Activated T-helper 2 cell treated with anti-CD3 and anti-CD28 coated beads, Interferon-gamma antibody, Interleukin-2, Interleukin-4, amounts not matched to agents 10 μg/mL and 5 μg/mL and 100 μg/mL, durations not matched to agents 14 hours and 24 hours and 36 hours (primary cell): Measurements from ENCODE around the gene GMPR. TPM values are rescaled to one million over a fixed set of nuclear protein-coding genes. Genes with fewer than 3 reads are reported as not detected.

Experiments used
- DNase-seq: peaks from one replicate; pipeline ENCODE4 v3.0.0; 2021; ENCODE audit warnings: low spot score
- H3K27ac Mint-ChIP-seq: one replicate; pipeline ENCODE4 v1.8.0; 2021; ENCODE audit warnings: mixed read lengths
- H3K27me3 Mint-ChIP-seq: one replicate; pipeline ENCODE4 v1.8.0; 2021; ENCODE audit warnings: low read depth, mixed read lengths
- H3K36me3 Mint-ChIP-seq: one replicate; pipeline ENCODE4 v1.8.0; 2021; ENCODE audit warnings: low read depth, mixed read lengths
- H3K4me1 Mint-ChIP-seq: one replicate; pipeline ENCODE4 v1.8.0; 2021; ENCODE audit warnings: low read depth, mixed read lengths
- H3K4me3 Mint-ChIP-seq: one replicate; pipeline ENCODE4 v1.8.0; 2021; ENCODE audit warnings: low read depth, mild to moderate bottlenecking, moderate library complexity, mixed read lengths
- H3K9me3 Mint-ChIP-seq: one replicate; pipeline ENCODE4 v1.8.0; 2021; ENCODE audit warnings: mixed read lengths
- intact Hi-C: fragments of 100-400 bp; cut with micrococcal nuclease; formaldehyde crosslinking; loops from one replicate; pipeline ENCODE4 v1.15.1; 2023
- total RNA-seq: library from RNA; stranded (reverse); gene quantifications from 2 replicates; pipeline ENCODE4 v1.2.3, GENCODE V29; 2022

GMPR gene
- total RNA-seq = 1.0 and 1.1 TPM in 2 replicates

DNA sequence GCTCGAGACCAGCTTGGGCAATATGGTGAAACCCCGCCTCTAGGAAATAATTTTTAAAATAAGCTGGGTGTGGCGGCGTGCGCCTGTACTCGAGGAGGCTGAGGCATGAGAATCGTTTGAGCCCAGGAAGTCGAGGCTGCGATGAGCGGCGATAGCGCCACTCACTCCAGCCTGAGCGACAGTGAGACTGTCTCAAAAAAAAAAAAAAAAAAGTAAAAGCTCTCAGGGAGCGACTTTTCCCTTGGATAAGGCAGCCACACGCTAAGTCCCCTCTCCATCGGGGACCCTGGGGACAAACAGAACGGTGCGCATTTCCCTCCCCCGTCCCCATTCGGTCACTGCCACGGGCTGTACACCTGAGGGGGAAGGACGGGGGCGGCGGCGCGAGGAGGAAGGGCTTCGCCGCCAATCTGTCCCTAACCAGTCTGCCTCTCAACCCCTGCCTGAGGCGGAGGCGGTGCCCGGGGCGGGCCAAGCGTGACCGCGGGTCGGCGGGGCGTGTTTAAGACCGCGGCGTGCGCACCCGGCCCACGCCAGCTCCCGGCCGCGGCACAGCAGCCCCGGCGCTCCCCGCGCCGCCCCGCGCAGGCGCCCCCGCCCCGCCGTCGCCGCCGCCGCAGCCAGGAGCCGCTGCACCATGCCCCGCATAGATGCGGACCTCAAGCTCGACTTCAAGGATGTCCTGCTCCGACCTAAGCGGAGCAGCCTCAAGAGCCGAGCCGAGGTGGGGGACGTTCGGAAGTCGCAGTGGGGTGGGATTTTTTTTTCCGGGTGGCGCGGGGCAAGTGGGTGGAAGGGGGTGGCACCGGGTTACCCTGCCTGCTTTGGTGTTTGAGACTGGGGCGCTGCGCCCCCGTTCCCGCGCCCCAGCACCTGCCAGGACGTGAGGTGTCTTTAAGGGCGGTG lies at the start of gene GMPR:
TSS of gene GMPR (plus strand) at position 531 of the 906 bp plus-strand sequence. CDS start at position 638, 107 bp downstream.
- Mint-ChIP-seq H3K36me3 (no peaks in the 10 kb centered on the region), H3K27me3 (peaks cover 51% of the 10 kb centered on the region), H3K4me1 (peaks cover 24% of the 10 kb centered on the region), H3K27ac (no peak within 1 kb of the TSS), H3K9me3 (no peaks in the 10 kb centered on the region), H3K4me3 (peak within 1 kb of the TSS; percentile 78)
- intact Hi-C loops = loop anchor here (5.0 to 10.0 kb wide), 2 partner anchors 84 to 536 kb away; no protein-coding TSS in a partner anchor
- peak; percentile 78 for DNase-seq

DNA sequence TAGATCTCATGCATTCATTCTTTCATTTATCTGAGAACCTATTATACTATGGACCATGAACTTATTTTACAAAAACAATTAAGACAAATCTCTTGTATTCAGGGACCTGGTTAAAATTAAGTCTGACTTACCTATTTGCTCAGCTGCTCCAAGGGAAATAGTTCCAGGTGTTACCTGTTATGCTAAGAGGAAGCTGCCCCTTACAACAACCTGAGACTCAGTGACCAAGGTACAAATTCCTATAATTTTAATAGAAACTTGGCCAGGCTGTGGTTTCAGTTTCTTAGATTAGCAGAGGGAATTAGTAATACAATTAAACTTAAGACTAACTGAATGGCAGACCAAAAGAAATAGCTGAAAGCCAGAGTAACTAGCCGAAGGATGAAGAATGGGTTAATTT lies 48.2 kb upstream of the GMPR start:
- Mint-ChIP-seq H3K4me1 (no peaks in the 10 kb centered on the region), H3K4me3 (no peak overlapping the region), H3K27ac (no peak overlapping the region), H3K9me3 (no peaks in the 10 kb centered on the region), H3K27me3 (peaks cover 48% of the 10 kb centered on the region), H3K36me3 (no peaks in the 10 kb centered on the region)
- DNase-seq = no peak
- intact Hi-C loops = no loop called here

DNA sequence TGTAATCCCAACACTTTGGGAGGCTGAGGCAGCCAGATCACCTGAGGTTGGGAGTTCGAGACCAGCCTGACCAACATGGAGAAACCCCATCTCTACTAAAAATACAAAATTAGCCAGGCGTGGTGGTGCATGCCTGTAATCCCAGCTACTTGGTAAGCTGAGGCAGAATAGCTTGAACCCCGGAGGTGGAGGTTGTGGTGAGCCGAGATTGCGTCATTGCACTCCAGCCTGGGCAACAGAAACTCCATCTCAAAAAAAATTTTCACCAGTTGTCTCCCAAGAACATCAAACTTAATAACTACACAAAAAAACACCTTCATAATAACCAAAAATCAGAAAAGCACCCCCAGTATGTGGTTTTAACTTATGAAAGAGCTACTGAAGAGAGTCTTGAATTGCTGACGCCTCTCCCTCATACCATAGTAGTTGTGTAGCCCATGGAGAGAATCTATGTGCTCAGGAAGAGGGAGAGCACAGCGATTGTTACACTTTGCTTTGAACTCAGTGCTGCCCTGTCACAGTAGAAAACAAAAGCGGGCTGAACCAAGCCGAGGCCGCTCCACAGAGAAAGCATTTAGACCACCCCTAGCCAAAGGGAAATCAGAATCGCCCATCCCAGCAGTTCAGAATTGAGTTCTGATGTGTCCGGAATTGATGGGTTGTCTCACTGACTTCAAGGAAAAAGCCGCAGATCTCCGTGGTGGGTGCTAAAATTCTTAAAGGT lies 42.0 kb upstream of the GMPR start:
- Mint-ChIP-seq H3K36me3 (no peaks in the 10 kb centered on the region), H3K27me3 (peaks cover 48% of the 10 kb centered on the region), H3K4me1 (no peaks in the 10 kb centered on the region), H3K4me3 (no peak overlapping the region), H3K9me3 (no peaks in the 10 kb centered on the region), H3K27ac (no peak overlapping the region)
- intact Hi-C loops = no loop called here
- no peak for DNase-seq

DNA sequence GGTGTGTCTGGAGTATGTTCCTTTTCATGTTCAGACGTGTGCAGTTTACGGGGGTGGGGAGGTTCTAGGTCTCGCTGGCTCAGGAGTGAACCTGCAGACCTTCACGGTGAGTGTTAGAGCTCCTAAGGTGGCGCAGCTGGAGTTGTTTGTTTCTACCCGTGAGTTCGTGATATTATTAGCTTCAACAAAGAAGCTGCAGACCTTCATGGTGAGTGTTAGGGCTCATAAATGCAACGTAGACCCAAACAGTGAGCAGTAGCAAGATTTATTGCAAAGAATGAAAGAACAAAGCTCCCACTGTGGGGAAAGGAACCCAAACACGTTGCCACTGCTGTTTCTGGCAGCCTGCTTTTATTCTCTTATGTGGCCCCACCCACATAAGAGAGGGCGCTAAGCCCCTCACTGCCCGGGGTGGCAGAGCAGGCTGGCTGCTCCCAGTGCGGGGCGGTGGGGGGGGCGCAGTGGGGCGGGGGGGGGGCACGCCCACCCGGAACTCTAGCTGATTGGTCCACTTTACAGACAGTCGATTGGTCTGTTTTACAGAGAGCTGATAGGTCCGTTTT lies 41.3 kb upstream of the GMPR start:
- intact Hi-C loops = no loop called here
- no peak overlapping the region for H3K4me3 Mint-ChIP-seq
- no peaks in the 10 kb centered on the region for H3K36me3 Mint-ChIP-seq

DNA sequence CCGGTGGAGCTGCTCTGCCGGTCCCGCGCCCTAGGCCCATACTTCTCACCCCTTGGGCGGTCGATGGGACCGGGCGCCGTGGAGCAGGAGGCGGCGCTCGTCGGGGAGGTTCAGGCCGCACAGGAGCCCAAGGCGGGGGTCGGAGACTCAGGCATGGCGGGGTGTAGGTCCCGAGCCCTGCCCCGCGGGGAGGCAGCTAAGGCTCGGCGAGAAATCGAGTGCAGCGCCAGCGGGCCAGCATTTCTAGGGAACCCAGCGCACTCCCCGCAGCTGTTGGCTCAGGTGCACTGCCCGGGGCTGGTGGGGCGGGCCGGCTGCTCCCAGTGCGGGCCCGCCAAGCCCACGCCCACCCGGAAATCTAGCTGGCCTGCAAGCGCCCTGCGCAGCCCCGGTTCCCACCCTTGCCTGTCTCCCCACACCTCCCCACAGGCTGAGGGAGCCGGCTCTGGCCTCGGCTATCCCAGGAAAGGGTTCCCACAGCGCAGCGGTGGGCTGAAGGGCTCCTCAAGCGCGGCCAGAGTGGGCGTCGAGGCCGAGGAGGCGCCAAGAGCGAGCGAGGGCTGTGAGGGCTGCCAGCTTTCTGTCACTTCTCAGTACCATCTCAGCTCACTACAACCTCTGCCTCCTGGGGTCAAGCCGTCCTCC lies 40.2 kb upstream of the GMPR start:
- Mint-ChIP-seq H3K27me3 (peaks cover 49% of the 10 kb centered on the region), H3K9me3 (no peaks in the 10 kb centered on the region), H3K4me3 (no peak overlapping the region), H3K27ac (no peak overlapping the region), H3K4me1 (no peaks in the 10 kb centered on the region), H3K36me3 (no peaks in the 10 kb centered on the region)
- no peak for DNase-seq
- intact Hi-C loops = no loop called here

More for the DNA sequence above, 41.3 kb upstream of the GMPR start:
- no peaks in the 10 kb centered on the region for H3K9me3 Mint-ChIP-seq
- H3K4me1 Mint-ChIP-seq = no peaks in the 10 kb centered on the region
- peaks cover 48% of the 10 kb centered on the region for H3K27me3 Mint-ChIP-seq
- DNase-seq = no peak
- no peak overlapping the region for H3K27ac Mint-ChIP-seq

DNA sequence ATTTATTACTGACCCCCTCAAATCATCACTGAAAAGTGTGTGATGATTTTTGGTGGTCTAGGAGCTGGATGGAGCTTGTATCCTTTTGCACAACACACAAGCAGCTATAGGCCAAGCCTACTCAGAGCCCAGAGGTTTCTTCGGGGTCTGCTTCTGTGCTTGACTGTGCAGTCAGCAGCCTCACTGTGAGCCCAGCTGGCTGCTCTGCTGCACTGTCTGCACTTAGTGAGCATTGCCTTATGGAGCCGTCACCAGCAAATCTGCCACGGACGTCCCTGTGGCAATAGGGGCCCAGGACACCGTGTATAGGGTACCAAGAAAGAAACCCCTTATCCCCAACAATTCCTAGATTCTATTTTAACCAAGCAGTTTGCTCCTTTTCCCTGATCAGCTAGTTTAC lies 38.6 kb upstream of the GMPR start:
- intact Hi-C loops = loop anchor here (10.0 kb wide), 2 partner anchors 675 to 705 kb away; no protein-coding TSS in a partner anchor
- no peak for DNase-seq
- H3K27ac Mint-ChIP-seq = no peak overlapping the region
- no peaks in the 10 kb centered on the region for H3K9me3 Mint-ChIP-seq
- H3K4me3 Mint-ChIP-seq = no peak overlapping the region
- peaks cover 35% of the 10 kb centered on the region for H3K27me3 Mint-ChIP-seq
- H3K36me3 Mint-ChIP-seq = no peaks in the 10 kb centered on the region
- no peaks in the 10 kb centered on the region for H3K4me1 Mint-ChIP-seq

DNA sequence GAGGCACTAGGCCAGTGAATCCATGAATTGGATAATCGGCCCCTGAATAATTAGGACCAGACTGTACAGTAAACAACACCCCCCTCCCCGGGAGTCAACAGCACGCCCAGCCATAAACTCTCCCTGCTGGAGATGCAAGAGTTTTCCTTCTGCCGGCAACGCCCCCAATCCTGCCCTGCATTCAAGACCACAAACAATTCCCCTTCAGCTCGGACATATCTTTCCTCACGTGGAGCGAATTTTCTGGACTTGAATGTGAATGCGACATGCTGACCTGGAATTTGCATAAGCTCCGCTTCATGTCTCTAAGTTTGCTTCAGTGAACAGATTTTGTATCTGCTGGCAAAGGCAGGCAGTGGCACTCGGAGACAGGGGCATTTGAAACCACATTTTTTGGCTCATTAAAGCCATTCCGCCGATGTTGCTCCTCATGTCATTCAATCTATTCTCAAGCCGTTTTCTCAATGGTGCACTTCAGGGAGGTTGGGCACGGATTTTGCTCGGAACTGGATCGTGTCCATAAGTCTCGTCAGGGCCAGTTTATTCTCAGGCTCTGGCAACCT lies 38.0 kb upstream of the GMPR start:
- H3K27ac Mint-ChIP-seq = no peak overlapping the region
- intact Hi-C loops = loop anchor here (10.0 kb wide), 2 partner anchors 676 to 706 kb away; no protein-coding TSS in a partner anchor
- peaks cover 29% of the 10 kb centered on the region for H3K27me3 Mint-ChIP-seq
- no peak overlapping the region for H3K4me3 Mint-ChIP-seq
- peaks cover under 1% of the 10 kb centered on the region for H3K4me1 Mint-ChIP-seq
- no peaks in the 10 kb centered on the region for H3K9me3 Mint-ChIP-seq
- DNase-seq = no peak
- H3K36me3 Mint-ChIP-seq = no peaks in the 10 kb centered on the region

DNA sequence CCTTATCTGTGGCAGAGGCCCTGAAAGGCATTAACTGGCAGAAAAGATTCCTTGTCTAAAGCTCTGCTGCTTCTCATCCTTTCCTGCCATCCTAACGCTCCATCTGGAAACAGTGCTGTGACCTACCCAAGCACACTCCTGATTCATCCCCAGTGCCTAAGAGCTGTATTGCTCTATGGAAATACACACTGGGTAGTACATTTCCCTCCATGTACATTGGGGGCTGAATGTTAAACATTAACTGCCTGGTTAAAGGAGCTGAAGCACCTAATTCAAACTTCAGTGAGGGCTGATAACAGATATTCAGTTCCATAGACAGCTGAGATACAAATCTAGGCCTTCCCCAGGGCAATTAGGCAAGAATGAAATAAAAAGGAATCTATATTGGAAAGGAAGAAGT lies 36.7 kb upstream of the GMPR start:
- intact Hi-C loops = loop anchor here (10.0 kb wide), 2 partner anchors 677 to 707 kb away; no protein-coding TSS in a partner anchor
- no peak for DNase-seq
- Mint-ChIP-seq H3K27ac (no peak overlapping the region), H3K36me3 (no peaks in the 10 kb centered on the region), H3K4me3 (no peak overlapping the region), H3K4me1 (peaks cover 9% of the 10 kb centered on the region), H3K27me3 (peaks cover 24% of the 10 kb centered on the region), H3K9me3 (no peaks in the 10 kb centered on the region)

DNA sequence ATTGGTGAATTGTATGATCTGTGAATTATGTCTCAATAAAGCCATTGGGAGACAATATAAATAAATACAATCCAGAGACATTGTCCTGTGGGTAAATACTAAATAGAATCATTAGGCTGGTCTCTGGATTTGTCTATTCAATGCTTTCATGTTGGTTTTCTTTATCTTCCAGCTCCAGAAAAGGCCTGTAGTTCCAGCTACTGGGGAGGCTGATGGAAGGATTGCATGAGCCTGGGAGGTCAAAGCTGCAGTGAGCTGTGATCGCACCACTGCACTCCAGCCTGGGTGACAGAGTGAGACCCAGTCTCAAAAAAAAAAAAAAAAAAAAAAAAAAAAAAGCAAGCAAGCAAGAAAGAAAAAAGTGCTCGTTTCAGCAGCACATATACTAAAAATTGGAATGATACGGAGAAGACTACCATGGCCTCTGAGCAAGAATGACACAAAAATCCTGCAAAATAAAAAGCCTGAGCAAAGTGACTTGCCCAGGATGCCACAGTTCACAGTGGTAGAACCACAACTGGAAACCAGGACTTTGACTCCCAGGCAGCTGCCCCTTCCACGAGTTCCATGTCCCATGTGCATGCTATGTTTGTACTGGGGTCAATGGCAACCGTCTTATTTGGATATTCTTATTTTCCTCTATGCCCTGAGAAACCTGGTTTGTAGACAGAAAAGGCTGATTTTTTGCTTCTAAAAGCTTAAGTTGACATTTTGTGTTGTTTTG lies 33.6 kb upstream of the GMPR start:
- Mint-ChIP-seq H3K27me3 (peaks cover 30% of the 10 kb centered on the region), H3K27ac (no peak overlapping the region), H3K4me1 (peaks cover 10% of the 10 kb centered on the region), H3K36me3 (no peaks in the 10 kb centered on the region), H3K9me3 (no peaks in the 10 kb centered on the region), H3K4me3 (no peak overlapping the region)
- intact Hi-C loops = loop anchor here (10.0 kb wide), 2 partner anchors 680 to 710 kb away; no protein-coding TSS in a partner anchor
- DNase-seq = no peak

DNA sequence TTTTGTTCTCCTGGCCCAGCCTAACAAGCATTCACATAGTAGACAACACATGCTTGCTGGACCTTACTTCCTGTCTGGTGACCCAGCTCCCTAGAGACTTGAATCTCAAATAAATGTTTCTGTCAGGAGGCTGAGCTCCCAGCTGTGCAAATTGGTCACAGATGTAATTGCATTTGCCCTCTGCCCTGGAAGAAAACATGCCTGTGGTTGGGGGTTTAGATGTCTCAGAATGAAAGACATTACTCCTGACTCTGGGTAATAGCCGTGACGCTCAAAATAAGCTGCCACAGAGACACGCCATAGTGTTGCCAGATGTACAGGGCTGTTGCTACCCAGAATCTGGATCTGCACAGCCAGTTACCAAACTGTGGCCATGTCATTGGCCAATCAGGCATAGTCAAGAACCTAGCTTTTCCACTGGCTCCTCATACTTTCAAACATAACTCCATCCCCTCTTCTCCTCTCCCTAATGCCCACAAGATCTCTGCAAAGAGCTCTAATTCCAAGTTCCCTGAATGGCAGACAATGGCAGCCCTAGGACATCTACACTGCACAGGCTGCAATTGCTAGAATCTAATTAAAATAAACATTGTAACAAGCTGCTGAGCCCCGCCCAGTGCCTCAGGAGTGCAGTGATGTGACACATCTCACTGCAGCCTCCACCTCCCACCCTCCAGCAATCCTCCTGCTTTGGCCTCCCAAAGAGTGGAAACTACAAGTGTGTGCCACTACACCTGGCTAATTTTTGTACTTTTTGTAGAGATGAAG lies 32.8 kb upstream of the GMPR start:
- H3K4me3 Mint-ChIP-seq = no peak overlapping the region
- peaks cover 27% of the 10 kb centered on the region for H3K27me3 Mint-ChIP-seq
- H3K4me1 Mint-ChIP-seq = peaks cover 10% of the 10 kb centered on the region
- intact Hi-C loops = loop anchor here (1.0 to 10.0 kb wide), 3 partner anchors 514 to 711 kb away; no protein-coding TSS in a partner anchor
- H3K36me3 Mint-ChIP-seq = no peaks in the 10 kb centered on the region
- no peak overlapping the region for H3K27ac Mint-ChIP-seq
- DNase-seq = no peak
- no peaks in the 10 kb centered on the region for H3K9me3 Mint-ChIP-seq

DNA sequence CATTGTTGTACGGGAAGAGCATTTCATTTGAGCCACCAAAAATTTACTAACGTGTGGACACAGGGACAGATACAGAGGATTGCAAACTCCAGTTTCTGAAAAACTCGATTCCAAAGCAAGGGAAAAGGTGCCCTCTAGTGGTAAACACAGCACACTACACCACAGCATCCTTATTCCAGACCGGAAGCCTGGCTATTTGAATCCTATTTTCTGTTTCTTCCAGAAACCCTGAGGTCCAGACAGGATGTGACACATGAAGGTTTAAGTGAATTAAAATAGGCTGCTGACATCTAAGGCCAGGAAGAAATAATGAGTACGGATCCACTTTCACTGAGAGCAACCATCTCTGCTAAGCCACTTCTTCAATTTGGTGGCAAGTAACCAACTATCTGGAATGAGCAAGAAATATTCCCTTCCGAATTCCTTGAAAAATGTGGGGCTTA lies 31.8 kb upstream of the GMPR start:
- H3K9me3 Mint-ChIP-seq = no peaks in the 10 kb centered on the region
- H3K27ac Mint-ChIP-seq = no peak overlapping the region

More for the DNA sequence above, 31.8 kb upstream of the GMPR start:
- Mint-ChIP-seq H3K4me1 (peaks cover 10% of the 10 kb centered on the region), H3K27me3 (peaks cover 28% of the 10 kb centered on the region), H3K36me3 (no peaks in the 10 kb centered on the region), H3K4me3 (no peak overlapping the region)
- peak; percentile 23 for DNase-seq
- intact Hi-C loops = loop anchor here (1.0 to 10.0 kb wide), 3 partner anchors 515 to 712 kb away; no protein-coding TSS in a partner anchor
